ENCODE measurements around the gene AMFR.

Gene AMFR

DNA sequence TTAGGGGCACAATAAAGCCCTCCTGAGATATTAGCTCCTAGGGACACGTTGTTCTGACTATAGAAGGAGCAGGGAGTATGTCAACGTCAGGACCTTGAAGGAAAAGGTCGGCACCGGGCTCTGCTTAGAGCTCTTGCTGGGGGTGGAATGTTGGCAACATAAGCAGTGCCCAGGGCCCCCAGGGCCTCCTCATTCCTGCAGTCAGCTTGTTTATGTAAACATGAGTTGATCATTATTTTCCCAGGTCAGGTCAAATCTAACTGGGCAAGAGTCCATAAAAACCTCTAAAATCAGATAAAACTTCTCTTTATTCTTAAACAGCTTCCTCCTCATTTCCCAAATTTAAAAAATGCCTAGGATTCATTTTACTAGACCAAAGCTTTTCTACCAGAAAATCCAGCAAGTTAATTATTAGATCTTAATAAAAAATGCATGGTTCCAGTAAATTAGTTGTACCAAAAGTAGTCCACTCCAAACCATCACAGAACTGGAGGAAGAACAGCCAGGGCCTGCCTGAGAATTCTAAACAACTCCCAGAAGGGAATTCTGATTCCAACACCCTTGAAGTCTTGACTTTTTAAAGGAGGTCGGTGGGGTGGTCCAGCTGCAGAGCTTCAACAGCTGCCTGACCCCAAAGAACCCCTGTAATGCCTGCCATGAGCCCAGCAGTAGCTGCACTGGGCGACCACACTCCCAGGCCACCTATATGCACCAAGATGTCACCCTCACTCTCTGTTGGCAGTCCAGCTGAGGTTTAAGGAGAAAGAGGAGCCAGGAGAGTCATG lies 54.3 kb downstream of the AMFR start:
- H3K4me3 ChIP-seq (ENCODE audit: low read length): no peak overlapping the region
- no peak overlapping the region for H3K27ac ChIP-seq (ENCODE audit: low read depth, low read length)
- 0 out of 2 replicates have a peak, but pooled peaks cover 5% of the 10 kb centered on the region for H3K4me1 ChIP-seq (ENCODE audit: insufficient read depth, low read length)
- H3K27me3 ChIP-seq (ENCODE audit: insufficient read depth, low read length): no peaks in the 10 kb centered on the region
- 87% methylated on average over 6 of the region's 6 CpGs for WGBS
- H3K9ac ChIP-seq (ENCODE audit: low read depth, low read length): no peak overlapping the region
- H3K9me3 ChIP-seq (ENCODE audit: insufficient read depth, low read depth, low read length): no peaks in the 10 kb centered on the region
- H3K36me3 ChIP-seq (ENCODE audit: insufficient read depth, low read length): peaks cover 13% of the 10 kb centered on the region; the same call in 1 of the 2 replicates

DNA sequence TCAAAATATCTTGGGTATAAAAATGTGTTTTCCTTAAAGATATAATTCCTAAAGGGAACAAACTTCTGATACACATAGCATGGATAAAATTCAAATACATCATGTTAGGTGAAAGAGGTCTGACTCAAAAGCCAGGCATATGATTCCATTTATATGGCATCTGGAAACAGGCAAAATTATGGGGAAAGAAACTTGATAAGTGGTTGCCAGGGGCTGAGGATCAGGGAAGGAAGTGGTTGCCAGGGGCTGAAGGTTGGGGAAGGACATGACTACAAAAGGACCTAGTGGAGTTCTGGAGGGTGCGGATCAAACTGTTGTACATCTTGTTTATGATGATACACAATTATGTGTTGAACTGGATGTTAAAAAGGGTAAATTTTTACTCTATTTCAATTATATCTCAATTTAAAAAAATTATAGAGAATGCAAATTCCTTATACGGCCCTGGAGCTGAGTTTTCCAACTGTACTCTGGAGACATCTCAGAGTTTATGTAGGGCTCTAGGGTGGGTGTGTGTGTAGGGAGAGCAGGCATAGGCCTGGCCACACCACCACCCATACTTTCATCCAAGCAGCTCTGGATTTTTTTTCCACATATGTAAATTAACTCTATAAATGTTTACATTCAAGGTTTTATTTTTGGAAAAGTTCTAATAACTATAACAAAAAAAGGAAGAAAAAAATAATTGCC lies 55.0 kb downstream of the AMFR start:
- Histone ChIP-seq H3K36me3 (ENCODE audit: insufficient read depth, low read length) (peaks cover 13% of the 10 kb centered on the region; the same call in 1 of the 2 replicates), H3K9me3 (ENCODE audit: insufficient read depth, low read depth, low read length) (no peaks in the 10 kb centered on the region), H3K9ac (ENCODE audit: low read depth, low read length) (no peak overlapping the region), H3K4me1 (ENCODE audit: insufficient read depth, low read length) (0 out of 2 replicates have a peak, but pooled peaks cover 5% of the 10 kb centered on the region), H3K27me3 (ENCODE audit: insufficient read depth, low read length) (no peaks in the 10 kb centered on the region), H3K4me3 (ENCODE audit: low read length) (no peak overlapping the region), H3K27ac (ENCODE audit: low read depth, low read length) (no peak overlapping the region)
- 100% methylated on average over 1 of the region's 2 CpGs for WGBS

GRCh38 chr16:56369202-56369601 lies 56.1 kb downstream of the AMFR start:
- H3K36me3 ChIP-seq (ENCODE audit: insufficient read depth, low read length): peaks cover 16% of the 10 kb centered on the region; the same call in 1 of the 2 replicates
- WGBS: 95% methylated on average over 5 of the region's 5 CpGs

DNA sequence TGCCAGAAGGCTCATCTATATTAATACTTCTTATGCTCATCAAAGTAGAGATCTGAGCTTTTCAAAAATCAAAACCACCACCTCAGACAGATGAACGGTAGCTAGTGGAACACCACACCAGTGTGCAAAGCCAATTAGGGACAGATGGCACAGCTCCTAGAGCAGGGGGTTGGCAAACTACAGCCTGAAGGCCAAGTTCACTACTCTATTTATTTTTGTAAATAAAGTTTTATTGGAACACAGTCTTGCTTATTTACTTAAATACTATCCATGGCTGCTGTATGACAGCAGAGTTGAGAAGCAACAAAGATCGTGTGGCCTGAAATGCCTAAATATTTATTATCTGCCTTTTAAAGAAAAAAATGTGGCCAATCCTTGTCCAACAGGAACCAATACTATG lies 56.8 kb downstream of the AMFR start:
- peaks cover 22% of the 10 kb centered on the region for H3K36me3 ChIP-seq (ENCODE audit: insufficient read depth, low read length)

More at GRCh38 chr16:56369202-56369601, 56.1 kb downstream of the AMFR start:
- Histone ChIP-seq H3K4me3 (ENCODE audit: low read length) (no peak overlapping the region), H3K4me1 (ENCODE audit: insufficient read depth, low read length) (0 out of 2 replicates have a peak, but pooled peaks cover 5% of the 10 kb centered on the region), H3K27me3 (ENCODE audit: insufficient read depth, low read length) (no peaks in the 10 kb centered on the region), H3K9me3 (ENCODE audit: insufficient read depth, low read depth, low read length) (no peaks in the 10 kb centered on the region), H3K9ac (ENCODE audit: low read depth, low read length) (no peak overlapping the region), H3K27ac (ENCODE audit: low read depth, low read length) (no peak overlapping the region)

DNA sequence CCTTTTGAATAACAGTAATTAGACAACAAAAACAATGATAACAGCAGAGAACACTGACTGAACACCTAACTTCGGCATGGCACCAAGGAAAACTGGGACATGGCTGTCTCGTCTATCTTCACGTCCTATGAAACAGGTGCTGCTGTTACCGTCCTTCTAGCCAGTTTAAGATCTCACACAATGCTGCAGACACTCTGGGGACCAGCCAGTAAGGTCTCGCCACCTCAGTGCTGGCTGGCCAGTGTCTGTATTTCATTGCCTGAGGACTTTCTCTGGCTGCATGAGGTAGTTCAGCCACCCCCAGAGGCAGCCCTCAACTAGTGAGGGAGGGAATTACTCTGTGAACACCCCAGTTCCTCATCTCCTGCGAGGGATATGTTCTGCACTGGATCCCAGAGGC lies 57.6 kb downstream of the AMFR start:
- H3K27ac ChIP-seq (ENCODE audit: low read depth, low read length): no peak overlapping the region
- H3K36me3 ChIP-seq (ENCODE audit: insufficient read depth, low read length): peaks cover 30% of the 10 kb centered on the region
- H3K9me3 ChIP-seq (ENCODE audit: insufficient read depth, low read depth, low read length): no peaks in the 10 kb centered on the region
- no peaks in the 10 kb centered on the region for H3K27me3 ChIP-seq (ENCODE audit: insufficient read depth, low read length)
- WGBS: 92% methylated on average over 6 of the region's 6 CpGs
- H3K9ac ChIP-seq (ENCODE audit: low read depth, low read length): no peak overlapping the region
- H3K4me1 ChIP-seq (ENCODE audit: insufficient read depth, low read length): 0 out of 2 replicates have a peak, but pooled peaks cover 5% of the 10 kb centered on the region
- no peak overlapping the region for H3K4me3 ChIP-seq (ENCODE audit: low read length)

More for the DNA sequence above, 56.8 kb downstream of the AMFR start:
- H3K9me3 ChIP-seq (ENCODE audit: insufficient read depth, low read depth, low read length): no peaks in the 10 kb centered on the region
- no peaks in the 10 kb centered on the region for H3K27me3 ChIP-seq (ENCODE audit: insufficient read depth, low read length)
- no peak overlapping the region for H3K27ac ChIP-seq (ENCODE audit: low read depth, low read length)
- 94% methylated on average over 2 of the region's 2 CpGs for WGBS
- H3K9ac ChIP-seq (ENCODE audit: low read depth, low read length): no peak overlapping the region
- H3K4me1 ChIP-seq (ENCODE audit: insufficient read depth, low read length): 0 out of 2 replicates have a peak, but pooled peaks cover 5% of the 10 kb centered on the region
- H3K4me3 ChIP-seq (ENCODE audit: low read length): no peak overlapping the region

- no peak overlapping the region for H3K4me3 ChIP-seq (ENCODE audit: low read length)
- no peaks in the 10 kb centered on the region for H3K9me3 ChIP-seq (ENCODE audit: insufficient read depth, low read depth, low read length)
- H3K27me3 ChIP-seq (ENCODE audit: insufficient read depth, low read length): no peaks in the 10 kb centered on the region
- 96% methylated on average over 9 of the region's 9 CpGs for WGBS
- no peak overlapping the region for H3K27ac ChIP-seq (ENCODE audit: low read depth, low read length)
- H3K9ac ChIP-seq (ENCODE audit: low read depth, low read length): no peak overlapping the region
- H3K36me3 ChIP-seq (ENCODE audit: insufficient read depth, low read length): peaks cover 38% of the 10 kb centered on the region
- 0 out of 2 replicates have a peak, but pooled peaks cover 5% of the 10 kb centered on the region for H3K4me1 ChIP-seq (ENCODE audit: insufficient read depth, low read length)
Observed at GRCh38 chr16:56366945-56367344, 58.4 kb downstream of the AMFR start.

GRCh38 chr16:56365552-56365951 lies 59.8 kb downstream of the AMFR start:
- Histone ChIP-seq H3K36me3 (ENCODE audit: insufficient read depth, low read length) (peaks cover 38% of the 10 kb centered on the region), H3K9ac (ENCODE audit: low read depth, low read length) (no peak overlapping the region), H3K4me1 (ENCODE audit: insufficient read depth, low read length) (0 out of 2 replicates have a peak, but pooled peaks cover under 1% of the 10 kb centered on the region), H3K9me3 (ENCODE audit: insufficient read depth, low read depth, low read length) (no peaks in the 10 kb centered on the region), H3K27me3 (ENCODE audit: insufficient read depth, low read length) (no peaks in the 10 kb centered on the region), H3K27ac (ENCODE audit: low read depth, low read length) (no peak overlapping the region), H3K4me3 (ENCODE audit: low read length) (no peak overlapping the region)
- 75% methylated on average over 7 of the region's 7 CpGs for WGBS

DNA sequence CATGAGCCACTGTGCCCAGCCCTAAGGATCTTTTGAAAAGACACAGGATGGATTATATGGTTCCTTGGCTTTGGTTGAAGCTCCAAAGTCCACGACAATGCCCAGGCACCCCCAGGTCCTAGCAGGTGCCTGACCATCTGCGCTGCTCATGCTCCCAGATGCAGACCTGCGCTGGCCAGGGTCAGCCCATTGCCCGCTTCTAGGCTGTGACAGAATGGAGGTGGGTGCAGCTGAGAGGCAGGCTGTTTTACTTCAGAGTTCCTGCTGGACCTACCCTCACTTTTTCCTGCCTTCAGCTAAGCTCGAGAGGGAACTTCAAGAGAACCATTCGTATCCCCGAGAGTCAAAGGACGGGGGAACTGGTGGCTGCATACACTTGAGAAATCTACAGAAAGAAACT lies 60.5 kb downstream of the AMFR start:
- Histone ChIP-seq H3K27me3 (ENCODE audit: insufficient read depth, low read length) (no peaks in the 10 kb centered on the region), H3K36me3 (ENCODE audit: insufficient read depth, low read length) (peaks cover 38% of the 10 kb centered on the region), H3K9me3 (ENCODE audit: insufficient read depth, low read depth, low read length) (no peaks in the 10 kb centered on the region), H3K9ac (ENCODE audit: low read depth, low read length) (no peak overlapping the region), H3K27ac (ENCODE audit: low read depth, low read length) (no peak overlapping the region), H3K4me1 (ENCODE audit: insufficient read depth, low read length) (no peaks in the 10 kb centered on the region), H3K4me3 (ENCODE audit: low read length) (no peak overlapping the region)
- WGBS: 95% methylated on average over 8 of the region's 8 CpGs

DNA sequence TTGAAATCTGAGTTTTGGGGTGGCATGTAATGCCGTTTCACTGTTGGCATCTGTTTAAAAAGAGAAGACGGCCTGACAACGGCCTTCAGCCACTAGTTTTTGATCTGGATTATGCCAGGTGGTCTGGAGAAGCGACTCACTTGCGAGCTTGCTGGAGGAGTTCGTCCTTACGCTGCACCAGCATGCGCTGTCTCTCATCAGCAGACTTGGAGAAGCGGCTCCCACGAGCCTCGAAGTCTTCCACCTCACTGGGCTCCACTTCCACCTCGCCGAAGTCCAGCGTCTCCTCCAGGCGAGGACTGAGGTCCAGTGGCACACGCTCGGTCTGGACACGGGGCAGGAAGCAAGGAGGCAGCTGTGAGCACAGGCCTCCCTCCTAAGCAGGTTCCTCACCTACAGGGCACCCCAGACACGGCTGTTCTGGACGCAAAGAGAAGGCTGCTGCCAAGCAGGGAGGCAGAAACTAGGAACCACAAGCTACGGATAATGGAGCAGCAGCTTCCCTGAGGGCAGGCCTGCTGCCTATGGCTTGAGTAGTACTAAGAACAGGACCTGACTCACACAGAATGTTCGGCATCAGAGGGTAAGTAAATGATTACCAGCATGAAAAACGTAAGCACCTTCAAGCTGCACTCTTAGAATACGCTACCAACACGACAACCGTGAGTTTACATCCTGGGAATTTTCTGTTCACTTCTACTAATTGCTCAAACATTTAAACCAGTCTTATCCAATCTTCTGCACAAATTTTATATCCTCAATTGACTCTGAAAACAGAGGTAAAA lies 61.4 kb downstream of the AMFR start:
- H3K36me3 ChIP-seq (ENCODE audit: insufficient read depth, low read length): peaks cover 36% of the 10 kb centered on the region
- H3K9ac ChIP-seq (ENCODE audit: low read depth, low read length): no peak overlapping the region
- H3K9me3 ChIP-seq (ENCODE audit: insufficient read depth, low read depth, low read length): no peaks in the 10 kb centered on the region
- no peaks in the 10 kb centered on the region for H3K27me3 ChIP-seq (ENCODE audit: insufficient read depth, low read length)
- peaks cover 2% of the 10 kb centered on the region; the same call in 1 of the 2 replicates for H3K4me1 ChIP-seq (ENCODE audit: insufficient read depth, low read length)
- WGBS: 95% methylated on average over 26 of the region's 26 CpGs
- H3K4me3 ChIP-seq (ENCODE audit: low read length): no peak overlapping the region
- no peak overlapping the region for H3K27ac ChIP-seq (ENCODE audit: low read depth, low read length)

- no peak overlapping the region for H3K4me3 ChIP-seq (ENCODE audit: low read length)
- H3K27ac ChIP-seq (ENCODE audit: low read depth, low read length): no peak overlapping the region
- H3K36me3 ChIP-seq (ENCODE audit: insufficient read depth, low read length): peaks cover 32% of the 10 kb centered on the region
- H3K27me3 ChIP-seq (ENCODE audit: insufficient read depth, low read length): no peaks in the 10 kb centered on the region
- no peaks in the 10 kb centered on the region for H3K9me3 ChIP-seq (ENCODE audit: insufficient read depth, low read depth, low read length)
- 94% methylated on average over 6 of the region's 6 CpGs for WGBS
- H3K4me1 ChIP-seq (ENCODE audit: insufficient read depth, low read length): peaks cover 9% of the 10 kb centered on the region; the same call in 1 of the 2 replicates
- no peak overlapping the region for H3K9ac ChIP-seq (ENCODE audit: low read depth, low read length)
Observed at GRCh38 chr16:56363181-56363716, 62.1 kb downstream of the AMFR start.

Data from HUES64 (cell line).